ENCODE results near the gene RAB21. TPM values are rescaled to one million over a fixed set of nuclear protein-coding genes. Genes with fewer than 3 reads are reported as not detected.

The RAB21 gene
- total and polyA plus RNA-seq, 2 of the 13 experiments (the other 11 are each of a cell fraction or from before 2014, with no cell fraction given), result 4.4 to 50.9 TPM

GRCh38 chr12:71731439-71732356 lies 23.0 kb upstream of the RAB21 start (continued):
- TF ChIP-seq ZBTB40 (IDR thresholded peaks at IDR 0.05), result no peak
- no peak for TF ChIP-seq ZBTB40 (CRISPR knock-in tag; IDR thresholded peaks at IDR 0.05)
- no peak for TF ChIP-seq TCF7 (IDR thresholded peaks at IDR 0.05; ENCODE audit: low read depth)
- TF ChIP-seq ZMYM2 (CRISPR knock-in tag; IDR thresholded peaks at IDR 0.05), result no peak
- TF ChIP-seq HIC2 (CRISPR knock-in tag; IDR thresholded peaks at IDR 0.05; ENCODE audit: low read depth), result no peak
- TF ChIP-seq SCMH1 (CRISPR knock-in tag; IDR thresholded peaks at IDR 0.05; ENCODE audit: borderline replicate concordance), result no peak
- TF ChIP-seq KDM2A (CRISPR knock-in tag; IDR thresholded peaks at IDR 0.05; ENCODE audit: borderline replicate concordance, low read depth), result peak; percentile 58
- peak; percentile 87 for TF ChIP-seq ZFX (CRISPR knock-in tag; IDR thresholded peaks at IDR 0.05; ENCODE audit: low read depth)
- TF ChIP-seq RELA (CRISPR knock-in tag; IDR thresholded peaks at IDR 0.05), result no peak
- no peak for TF ChIP-seq RARA (CRISPR knock-in tag; IDR thresholded peaks at IDR 0.05)
- no peak for TF ChIP-seq ZNF17 (CRISPR knock-in tag; IDR thresholded peaks at IDR 0.05)
- peak; percentile 33; the same call in 1 of the 2 replicates for TF ChIP-seq RAD21 (CRISPR knock-in tag; IDR thresholded peaks at IDR 0.05)
- TF ChIP-seq ZBTB2 (CRISPR knock-in tag; IDR thresholded peaks at IDR 0.05; ENCODE audit: low read depth), result no peak
- no peak for TF ChIP-seq MLX (CRISPR knock-in tag; IDR thresholded peaks at IDR 0.05)
- TF ChIP-seq FOXJ3 (CRISPR knock-in tag; IDR thresholded peaks at IDR 0.05; ENCODE audit: borderline replicate concordance), result no peak
- TF ChIP-seq ZNF441 (CRISPR knock-in tag; IDR thresholded peaks at IDR 0.05; ENCODE audit: borderline replicate concordance), result no peak

Measured in HepG2 (cell line).